ENCODE data around the gene SLC5A1.

SLC5A1 gene

GRCh38 chr22:31998784-31999385 is 44.2 kb upstream of the SLC5A1 start:
- DNase-seq, result no peak
- TF ChIP-seq EZH2phosphoT487 (IDR thresholded peaks at IDR 0.05; ENCODE audit: low read length), result no peak
- TF ChIP-seq EZH2 (optimal IDR thresholded peaks at IDR 0.05; ENCODE audit: low read depth, low read length), result no peak
- TF ChIP-seq, protein P1, sequence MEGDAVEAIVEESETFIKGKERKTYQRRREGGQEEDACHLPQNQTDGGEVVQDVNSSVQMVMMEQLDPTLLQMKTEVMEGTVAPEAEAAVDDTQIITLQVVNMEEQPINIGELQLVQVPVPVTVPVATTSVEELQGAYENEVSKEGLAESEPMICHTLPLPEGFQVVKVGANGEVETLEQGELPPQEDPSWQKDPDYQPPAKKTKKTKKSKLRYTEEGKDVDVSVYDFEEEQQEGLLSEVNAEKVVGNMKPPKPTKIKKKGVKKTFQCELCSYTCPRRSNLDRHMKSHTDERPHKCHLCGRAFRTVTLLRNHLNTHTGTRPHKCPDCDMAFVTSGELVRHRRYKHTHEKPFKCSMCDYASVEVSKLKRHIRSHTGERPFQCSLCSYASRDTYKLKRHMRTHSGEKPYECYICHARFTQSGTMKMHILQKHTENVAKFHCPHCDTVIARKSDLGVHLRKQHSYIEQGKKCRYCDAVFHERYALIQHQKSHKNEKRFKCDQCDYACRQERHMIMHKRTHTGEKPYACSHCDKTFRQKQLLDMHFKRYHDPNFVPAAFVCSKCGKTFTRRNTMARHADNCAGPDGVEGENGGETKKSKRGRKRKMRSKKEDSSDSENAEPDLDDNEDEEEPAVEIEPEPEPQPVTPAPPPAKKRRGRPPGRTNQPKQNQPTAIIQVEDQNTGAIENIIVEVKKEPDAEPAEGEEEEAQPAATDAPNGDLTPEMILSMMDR (IDR thresholded peaks at IDR 0.05; ENCODE audit: low read length), result no peak

DNA sequence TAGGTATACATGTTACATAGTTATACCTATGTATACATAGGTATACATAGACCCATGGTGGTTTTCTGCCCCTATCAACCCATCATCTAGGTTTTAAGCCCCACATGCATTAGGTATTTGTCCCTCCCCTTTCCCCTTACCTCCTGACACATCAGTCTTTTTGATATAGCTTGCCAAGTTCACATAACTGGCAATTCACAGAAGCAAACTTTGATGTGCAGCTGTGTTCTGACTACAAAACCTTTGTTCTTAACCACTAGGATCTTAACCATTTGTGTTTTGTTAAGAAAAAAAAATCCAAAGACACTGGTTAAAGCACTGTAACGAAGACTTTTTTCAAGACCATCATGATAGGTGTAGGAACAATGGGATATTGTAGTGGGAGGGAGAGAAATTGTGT is 42.9 kb upstream of the SLC5A1 start:
- Histone ChIP-seq H3K27ac (ENCODE audit: low read length) (no peak overlapping the region), H3K27me3 (replicated peaks; ENCODE audit: insufficient read depth, low read length) (no peaks in the 10 kb centered on the region), H2AFZ (ENCODE audit: low read length) (no peak overlapping the region), H3K79me2 (ENCODE audit: low read length) (no peaks in the 10 kb centered on the region), H4K20me1 (ENCODE audit: insufficient read depth, low read length) (no peaks in the 10 kb centered on the region), H3K36me3 (replicated peaks; ENCODE audit: insufficient read depth, low read length) (no peaks in the 10 kb centered on the region), H3F3A (ENCODE audit: insufficient read depth, low read length) (no peaks in the 10 kb centered on the region), H3K4me3 (ENCODE audit: low read length) (no peak overlapping the region), H3K4me1 (ENCODE audit: low read length) (no peaks in the 10 kb centered on the region), H3K9me3 (replicated peaks; ENCODE audit: insufficient read depth, low read length) (no peaks in the 10 kb centered on the region), H3K9ac (ENCODE audit: low read length) (no peak overlapping the region), H3K9me2 (replicated peaks; ENCODE audit: insufficient read depth, low read length) (no peaks in the 10 kb centered on the region), H3K4me2 (ENCODE audit: low read depth, low read length) (no peak overlapping the region)
- TF ChIP-seq, protein P1 (IDR thresholded peaks at IDR 0.05; ENCODE audit: low read length), result no peak
- no peak for TF ChIP-seq EZH2 (optimal IDR thresholded peaks at IDR 0.05; ENCODE audit: low read depth, low read length)
- no peak for TF ChIP-seq EZH2phosphoT487 (IDR thresholded peaks at IDR 0.05; ENCODE audit: low read length)
- DNase-seq, result no peak

More at GRCh38 chr22:31998784-31999385, 44.2 kb upstream of the SLC5A1 start:
- H3K4me2 ChIP-seq (ENCODE audit: low read depth, low read length), result no peak overlapping the region
- H3K4me1 ChIP-seq (ENCODE audit: low read length), result no peaks in the 10 kb centered on the region
- H3K36me3 ChIP-seq (replicated peaks; ENCODE audit: insufficient read depth, low read length), result no peaks in the 10 kb centered on the region
- no peaks in the 10 kb centered on the region for H3F3A ChIP-seq (ENCODE audit: insufficient read depth, low read length)
- no peaks in the 10 kb centered on the region for H3K79me2 ChIP-seq (ENCODE audit: low read length)
- H3K9me3 ChIP-seq (replicated peaks; ENCODE audit: insufficient read depth, low read length), result no peaks in the 10 kb centered on the region
- no peak overlapping the region for H3K27ac ChIP-seq (ENCODE audit: low read length)
- H3K9me2 ChIP-seq (replicated peaks; ENCODE audit: insufficient read depth, low read length), result no peaks in the 10 kb centered on the region
- H3K27me3 ChIP-seq (replicated peaks; ENCODE audit: insufficient read depth, low read length), result no peaks in the 10 kb centered on the region
- no peak overlapping the region for H3K9ac ChIP-seq (ENCODE audit: low read length)
- H4K20me1 ChIP-seq (ENCODE audit: insufficient read depth, low read length), result no peaks in the 10 kb centered on the region
- H3K4me3 ChIP-seq (ENCODE audit: low read length), result no peak overlapping the region
- H2AFZ ChIP-seq (ENCODE audit: low read length), result no peak overlapping the region

DNA sequence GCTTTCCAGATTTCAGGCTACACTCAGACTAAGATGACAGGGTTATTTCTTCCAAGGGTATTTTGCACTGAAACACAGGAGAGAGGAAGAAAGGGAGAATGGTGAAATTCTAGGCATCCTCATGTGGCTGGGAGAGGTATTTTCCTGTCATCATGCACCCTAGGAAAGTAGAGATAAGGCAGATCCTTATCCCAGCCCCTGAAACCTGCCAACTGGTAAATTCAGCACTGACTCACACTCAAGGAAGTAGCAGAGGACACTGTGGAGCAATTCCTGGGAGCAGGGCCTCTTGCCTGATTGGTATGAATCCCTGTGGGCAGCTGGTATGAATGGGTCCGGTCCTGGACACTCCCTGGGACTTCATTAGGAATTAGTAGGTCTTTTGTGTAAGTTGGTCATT is 37.6 kb upstream of the SLC5A1 start:
- no peaks in the 10 kb centered on the region for H3K9me3 ChIP-seq (replicated peaks; ENCODE audit: insufficient read depth, low read length)
- no peaks in the 10 kb centered on the region for H3K79me2 ChIP-seq (ENCODE audit: low read length)
- H4K20me1 ChIP-seq (ENCODE audit: insufficient read depth, low read length), result no peaks in the 10 kb centered on the region
- H3K9ac ChIP-seq (ENCODE audit: low read length), result no peak overlapping the region
- H3K9me2 ChIP-seq (replicated peaks; ENCODE audit: insufficient read depth, low read length), result no peaks in the 10 kb centered on the region
- no peak for DNase-seq
- no peak overlapping the region for H3K4me3 ChIP-seq (ENCODE audit: low read length)
- H3K27ac ChIP-seq (ENCODE audit: low read length), result no peak overlapping the region
- no peaks in the 10 kb centered on the region for H3K27me3 ChIP-seq (replicated peaks; ENCODE audit: insufficient read depth, low read length)
- no peak for TF ChIP-seq EZH2phosphoT487 (IDR thresholded peaks at IDR 0.05; ENCODE audit: low read length)
- TF ChIP-seq, protein P1 (IDR thresholded peaks at IDR 0.05; ENCODE audit: low read length), result no peak
- TF ChIP-seq EZH2 (optimal IDR thresholded peaks at IDR 0.05; ENCODE audit: low read depth, low read length), result no peak
- H3K4me1 ChIP-seq (ENCODE audit: low read length), result no peaks in the 10 kb centered on the region
- no peak overlapping the region for H2AFZ ChIP-seq (ENCODE audit: low read length)
- H3K36me3 ChIP-seq (replicated peaks; ENCODE audit: insufficient read depth, low read length), result no peaks in the 10 kb centered on the region
- no peaks in the 10 kb centered on the region for H3F3A ChIP-seq (ENCODE audit: insufficient read depth, low read length)
- H3K4me2 ChIP-seq (ENCODE audit: low read depth, low read length), result no peak overlapping the region

Measured in MM.1S (cell line).